HFF-Myc (cell line): ENCODE data around the gene TMED6.
A peak's percentile ranks its signal among the peaks of the same experiment; 100 is the strongest.

ENCODE experiments used
- DNase-seq: peaks from one replicate; pipeline ENCODE4 v3.0.0-alpha.2; 2011; ENCODE audit warnings: low read depth; ENCODE audit errors: extremely low read depth
- H3K4me3 ChIP-seq: replicated peaks from 2 replicates; pipeline ENCODE4 v1.5.1; 2011; ENCODE audit warnings: low read depth, mild to moderate bottlenecking, control low read depth, low read length
- TF ChIP-seq, protein P1 (sequence below): IDR thresholded peaks from 2 replicates; pipeline ENCODE4 v1.5.1; 2012; ENCODE audit warnings: mild to moderate bottlenecking, low read depth, low read length, control low read depth; ENCODE audit errors: missing control alignments

Gene TMED6

DNA sequence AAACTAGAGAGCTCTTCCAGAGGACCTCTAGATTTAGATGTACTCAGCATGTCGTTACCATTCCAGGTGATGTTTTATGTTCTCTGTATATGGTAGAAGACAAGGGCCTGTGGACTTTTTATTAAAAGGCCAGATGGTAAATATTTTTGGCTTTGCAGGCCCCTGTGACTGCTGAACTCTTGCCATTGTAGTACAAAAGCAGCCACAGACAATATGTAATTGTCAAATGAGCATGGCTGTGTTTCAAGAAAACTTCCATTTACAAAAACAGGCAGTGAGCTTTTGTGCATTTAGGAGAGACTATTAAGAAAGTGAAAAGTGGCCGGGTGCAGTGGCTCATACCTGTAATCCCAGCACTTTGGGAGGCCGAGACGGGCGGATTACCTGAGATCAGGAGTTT lies 7.4 kb downstream of the TMED6 start:
- DNase-seq: no peak
- TF ChIP-seq, protein P1, sequence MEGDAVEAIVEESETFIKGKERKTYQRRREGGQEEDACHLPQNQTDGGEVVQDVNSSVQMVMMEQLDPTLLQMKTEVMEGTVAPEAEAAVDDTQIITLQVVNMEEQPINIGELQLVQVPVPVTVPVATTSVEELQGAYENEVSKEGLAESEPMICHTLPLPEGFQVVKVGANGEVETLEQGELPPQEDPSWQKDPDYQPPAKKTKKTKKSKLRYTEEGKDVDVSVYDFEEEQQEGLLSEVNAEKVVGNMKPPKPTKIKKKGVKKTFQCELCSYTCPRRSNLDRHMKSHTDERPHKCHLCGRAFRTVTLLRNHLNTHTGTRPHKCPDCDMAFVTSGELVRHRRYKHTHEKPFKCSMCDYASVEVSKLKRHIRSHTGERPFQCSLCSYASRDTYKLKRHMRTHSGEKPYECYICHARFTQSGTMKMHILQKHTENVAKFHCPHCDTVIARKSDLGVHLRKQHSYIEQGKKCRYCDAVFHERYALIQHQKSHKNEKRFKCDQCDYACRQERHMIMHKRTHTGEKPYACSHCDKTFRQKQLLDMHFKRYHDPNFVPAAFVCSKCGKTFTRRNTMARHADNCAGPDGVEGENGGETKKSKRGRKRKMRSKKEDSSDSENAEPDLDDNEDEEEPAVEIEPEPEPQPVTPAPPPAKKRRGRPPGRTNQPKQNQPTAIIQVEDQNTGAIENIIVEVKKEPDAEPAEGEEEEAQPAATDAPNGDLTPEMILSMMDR: no peak
- H3K4me3 ChIP-seq: no peak overlapping the region

DNA sequence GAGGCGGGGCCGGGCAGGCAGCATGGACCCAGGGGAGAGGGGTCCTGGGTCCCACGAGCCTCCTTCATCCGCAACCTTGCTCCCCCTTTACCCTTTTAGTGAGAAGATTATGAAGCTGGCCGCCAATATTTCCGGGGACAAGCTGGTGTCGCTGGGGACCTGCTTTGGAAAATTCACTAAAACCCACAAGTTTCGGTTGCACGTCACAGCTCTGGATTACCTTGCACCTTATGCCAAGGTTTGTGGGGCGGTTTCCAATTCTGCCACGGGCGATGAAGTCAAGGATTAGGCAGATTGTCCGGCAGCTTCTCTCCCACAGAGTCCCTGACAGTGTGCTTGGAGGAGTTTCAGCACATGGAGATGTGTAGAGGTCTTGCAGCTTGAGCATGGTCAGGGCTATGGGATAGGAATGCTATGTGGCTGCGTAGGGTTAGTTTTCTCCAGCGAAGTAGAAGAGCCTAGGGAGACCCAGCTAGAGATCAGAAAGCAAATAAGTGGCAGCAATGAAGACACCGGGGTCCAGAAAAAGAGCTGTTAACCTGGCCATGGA lies 11.4 kb downstream of the TMED6 start:
- H3K4me3 ChIP-seq: peak overlapping the region; percentile 99
- TF ChIP-seq, protein P1: no peak
- DNase-seq: no peak

DNA sequence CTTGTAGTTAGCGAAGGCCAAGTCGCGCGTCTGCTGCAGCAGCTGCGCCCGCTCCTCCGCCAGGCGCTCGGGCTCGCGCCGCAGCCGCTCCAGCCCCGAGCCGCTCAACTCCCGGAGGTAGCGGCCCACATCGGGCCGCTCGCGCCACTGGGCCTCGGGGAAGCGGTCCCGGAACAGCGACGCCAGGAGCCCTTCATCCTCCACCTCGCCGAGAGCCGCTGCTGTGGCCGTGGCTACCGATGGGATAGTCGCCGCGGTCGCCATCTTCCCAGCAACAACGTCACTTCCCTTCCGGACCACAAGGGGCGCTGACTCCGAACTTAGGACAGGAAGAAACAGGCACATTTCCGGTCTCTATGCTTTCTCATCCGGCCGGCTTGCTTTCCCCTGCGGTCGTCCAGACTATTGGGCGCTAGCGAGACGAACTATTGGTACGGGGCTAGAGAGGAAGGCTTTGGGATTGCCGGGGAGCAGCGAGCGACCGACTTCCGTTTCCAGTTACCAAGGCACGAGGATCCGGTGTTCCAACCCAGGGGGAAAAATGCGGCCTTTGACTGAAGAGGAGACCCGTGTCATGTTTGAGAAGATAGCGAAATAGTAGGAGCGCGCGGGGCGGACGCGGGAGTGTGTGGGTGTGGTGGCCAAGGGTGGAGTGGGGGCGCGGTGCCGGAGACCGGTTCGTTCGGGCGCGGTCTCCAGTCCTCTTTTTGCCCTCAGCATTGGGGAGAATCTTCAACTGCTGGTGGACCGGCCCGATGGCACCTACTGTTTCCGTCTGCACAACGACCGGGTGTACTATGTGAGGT lies 12.1 kb downstream of the TMED6 start, which contains the start of the genes COG8 and NIP7:
TSS of gene COG8 (minus strand) at position 276 of the 806 bp plus-strand sequence. CDS start at position 264, 12 bp downstream.
TSS of gene NIP7 (plus strand) at position 484 of the 806 bp plus-strand sequence. CDS start at position 542, 58 bp downstream.
- TF ChIP-seq, protein P1: peak; percentile 71
- peak; percentile 97 for DNase-seq
- peak within 1 kb of the TSS; percentile 99 for H3K4me3 ChIP-seq

DNA sequence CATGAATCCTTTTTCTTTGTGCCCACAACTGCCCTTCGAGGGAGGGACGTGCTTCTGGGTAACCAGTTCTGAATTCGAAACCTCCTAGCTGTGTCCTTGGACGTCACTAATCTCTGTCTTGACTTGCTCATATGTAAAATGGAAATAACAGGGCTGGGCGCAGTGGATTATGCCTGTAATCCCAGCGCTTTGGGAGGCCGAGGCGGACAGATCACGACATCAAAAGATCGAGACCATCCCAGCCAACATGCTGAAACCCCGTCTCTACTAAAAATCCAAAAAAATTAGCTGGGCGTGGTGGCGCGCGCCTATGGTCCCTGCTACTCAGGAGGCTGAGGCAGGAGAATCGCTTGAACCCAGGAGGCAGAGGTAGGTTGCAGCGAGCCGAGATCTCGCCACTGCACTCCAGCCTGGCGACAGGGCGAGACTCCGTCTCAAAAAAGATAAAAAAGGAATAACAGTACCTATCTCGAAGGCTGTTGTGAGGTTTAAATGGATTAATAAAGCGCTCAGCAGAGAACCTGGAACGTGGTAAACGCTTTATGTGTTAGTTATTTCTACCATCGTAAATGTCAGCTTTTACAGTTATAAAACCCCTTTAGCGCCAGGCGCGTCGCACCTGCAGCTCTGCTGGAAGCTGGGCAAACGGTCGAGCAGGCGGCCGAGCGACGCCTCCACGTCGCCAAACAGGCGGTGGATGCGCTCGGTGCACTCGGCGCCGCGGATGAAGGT lies 12.9 kb downstream of the TMED6 start:
- TF ChIP-seq, protein P1: no peak
- no peak for DNase-seq
- H3K4me3 ChIP-seq: peak overlapping the region; percentile 99

DNA sequence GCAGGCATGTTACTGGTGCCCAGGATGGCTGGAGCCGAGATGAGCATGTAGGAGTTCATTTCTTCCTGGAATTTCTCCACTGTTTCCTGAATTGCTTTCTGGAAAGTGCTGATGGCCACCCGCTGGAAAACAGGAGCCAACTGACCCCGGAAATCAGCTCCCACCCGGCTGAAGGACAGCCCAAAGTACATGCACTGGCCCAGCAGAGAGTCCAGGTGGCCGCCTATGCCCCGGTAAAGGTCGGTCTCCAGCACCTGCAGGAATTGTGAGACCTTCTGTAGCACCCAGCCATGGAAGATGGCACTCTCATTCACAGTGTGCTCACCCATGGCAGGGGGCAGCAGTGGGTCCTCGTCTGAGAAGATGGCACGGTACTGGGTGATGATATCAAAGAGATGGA lies 16.9 kb downstream of the TMED6 start:
- H3K4me3 ChIP-seq: no peak overlapping the region
- TF ChIP-seq, protein P1: no peak
- DNase-seq: no peak

DNA sequence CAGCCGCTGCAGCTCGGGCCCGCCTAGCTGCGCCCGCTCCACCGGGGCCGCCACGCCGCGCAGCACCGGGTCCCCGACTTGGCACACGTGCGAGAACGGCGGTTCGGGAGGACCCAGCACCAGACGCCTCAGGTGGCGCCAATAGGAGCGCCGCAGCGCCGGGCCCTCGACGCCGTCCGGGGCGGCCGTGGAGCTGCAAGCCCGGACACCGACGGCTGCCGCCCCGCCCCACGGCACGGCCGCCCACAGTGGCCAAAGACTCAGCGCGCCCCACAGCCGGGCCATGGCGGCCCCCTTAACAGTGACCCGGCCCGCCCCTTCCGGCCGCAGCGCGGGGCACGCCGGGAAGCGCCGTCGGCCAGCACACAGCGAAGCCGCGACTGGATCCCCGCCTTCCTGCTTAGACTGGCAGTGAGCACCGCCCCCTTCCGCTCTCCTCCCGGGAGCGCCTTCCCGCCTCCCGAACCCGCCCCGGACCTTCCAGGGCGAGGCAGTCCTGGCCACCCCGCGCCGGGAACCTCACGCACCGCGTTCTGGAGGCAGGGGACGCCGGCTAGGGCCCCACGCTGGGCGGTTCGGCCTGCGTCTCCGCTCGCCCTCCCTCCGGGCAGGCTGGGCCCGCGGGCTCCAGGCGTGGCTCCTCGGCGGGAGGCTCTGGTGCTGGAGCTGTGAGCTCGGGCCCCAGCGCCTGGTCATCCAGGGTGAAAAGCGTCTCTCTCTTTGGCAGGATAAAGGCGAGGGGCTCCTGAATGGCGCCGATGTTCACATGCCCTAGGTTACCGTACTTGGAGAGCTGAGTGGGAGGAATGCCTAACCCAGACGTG lies 21.1 kb downstream of the TMED6 start, which contains the start of gene PDF:
TSS of gene PDF (minus strand) at position 303 of the 824 bp plus-strand sequence. CDS start at position 285, 18 bp downstream.
- TF ChIP-seq, protein P1: no peak
- H3K4me3 ChIP-seq: peak within 1 kb of the TSS; percentile 86
- peak; percentile 68 for DNase-seq
